ENCODE measurements around the gene ISG15. TPM values are rescaled to one million over a fixed set of nuclear protein-coding genes. Genes with fewer than 3 reads are reported as not detected.

Gene ISG15
- total and polyA plus RNA-seq, 9 of the 15 experiments (the other 6 are each of a cell fraction or from before 2014, with no cell fraction given) = 0.40 to 58.3 (median 12.2) TPM

DNA sequence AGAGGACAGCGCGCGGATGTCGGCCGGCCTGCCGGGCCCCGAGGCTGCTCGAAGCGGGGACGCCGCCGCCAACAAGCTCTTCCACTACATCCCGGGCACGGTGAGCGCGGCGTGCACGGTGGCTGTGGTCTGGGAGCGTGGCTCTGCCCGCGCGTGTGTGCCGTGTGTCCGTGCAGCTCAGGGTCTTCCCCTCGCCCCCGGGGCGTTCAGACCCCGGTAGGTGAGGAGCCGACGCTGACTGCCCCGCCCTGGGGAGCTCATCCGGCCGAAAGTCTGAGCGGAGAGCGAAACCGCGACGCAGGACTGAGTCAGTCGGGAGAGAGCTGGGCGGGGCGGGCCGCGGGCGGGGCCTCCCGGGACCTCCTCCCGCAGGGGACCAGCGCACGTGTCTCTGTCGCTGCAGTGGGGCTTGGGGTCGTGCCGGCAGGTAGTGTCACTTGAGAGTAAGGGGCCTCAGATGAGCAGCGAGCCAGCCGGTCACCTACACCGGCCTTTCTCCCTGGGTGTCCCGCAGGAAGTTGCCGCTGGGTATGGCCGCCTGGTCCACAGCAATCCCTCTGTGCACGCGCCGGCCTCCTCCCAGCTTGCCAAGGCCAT lies 46.5 kb upstream of the ISG15 start (continued):
- TF ChIP-seq RBM25 (IDR thresholded peaks at IDR 0.05; ENCODE audit: low read depth, low read length, severe bottlenecking) = no peak
- no peak for TF ChIP-seq NCOA2 (IDR thresholded peaks at IDR 0.05; ENCODE audit: partially characterized antibody in 2 of 2)
- no peak for TF ChIP-seq NFYB (IDR thresholded peaks at IDR 0.05; ENCODE audit: extremely low read depth, insufficient read length)
- TF ChIP-seq ZNF75A (CRISPR knock-in tag; IDR thresholded peaks at IDR 0.05) = no peak
- peak; percentile 13 for TF ChIP-seq CCNT2 (IDR thresholded peaks at IDR 0.05; ENCODE audit: borderline replicate concordance, extremely low read depth, insufficient read length, low read depth, low read length)
- peak; percentile 67 for TF ChIP-seq ZNF263 (CRISPR knock-in tag; IDR thresholded peaks at IDR 0.05; ENCODE audit: borderline replicate concordance)
- no peak for TF ChIP-seq MECOM (CRISPR knock-in tag; IDR thresholded peaks at IDR 0.05)
- no peak for TF ChIP-seq TCF3 (CRISPR knock-in tag; IDR thresholded peaks at IDR 0.05)
- TF ChIP-seq, protein P1, sequence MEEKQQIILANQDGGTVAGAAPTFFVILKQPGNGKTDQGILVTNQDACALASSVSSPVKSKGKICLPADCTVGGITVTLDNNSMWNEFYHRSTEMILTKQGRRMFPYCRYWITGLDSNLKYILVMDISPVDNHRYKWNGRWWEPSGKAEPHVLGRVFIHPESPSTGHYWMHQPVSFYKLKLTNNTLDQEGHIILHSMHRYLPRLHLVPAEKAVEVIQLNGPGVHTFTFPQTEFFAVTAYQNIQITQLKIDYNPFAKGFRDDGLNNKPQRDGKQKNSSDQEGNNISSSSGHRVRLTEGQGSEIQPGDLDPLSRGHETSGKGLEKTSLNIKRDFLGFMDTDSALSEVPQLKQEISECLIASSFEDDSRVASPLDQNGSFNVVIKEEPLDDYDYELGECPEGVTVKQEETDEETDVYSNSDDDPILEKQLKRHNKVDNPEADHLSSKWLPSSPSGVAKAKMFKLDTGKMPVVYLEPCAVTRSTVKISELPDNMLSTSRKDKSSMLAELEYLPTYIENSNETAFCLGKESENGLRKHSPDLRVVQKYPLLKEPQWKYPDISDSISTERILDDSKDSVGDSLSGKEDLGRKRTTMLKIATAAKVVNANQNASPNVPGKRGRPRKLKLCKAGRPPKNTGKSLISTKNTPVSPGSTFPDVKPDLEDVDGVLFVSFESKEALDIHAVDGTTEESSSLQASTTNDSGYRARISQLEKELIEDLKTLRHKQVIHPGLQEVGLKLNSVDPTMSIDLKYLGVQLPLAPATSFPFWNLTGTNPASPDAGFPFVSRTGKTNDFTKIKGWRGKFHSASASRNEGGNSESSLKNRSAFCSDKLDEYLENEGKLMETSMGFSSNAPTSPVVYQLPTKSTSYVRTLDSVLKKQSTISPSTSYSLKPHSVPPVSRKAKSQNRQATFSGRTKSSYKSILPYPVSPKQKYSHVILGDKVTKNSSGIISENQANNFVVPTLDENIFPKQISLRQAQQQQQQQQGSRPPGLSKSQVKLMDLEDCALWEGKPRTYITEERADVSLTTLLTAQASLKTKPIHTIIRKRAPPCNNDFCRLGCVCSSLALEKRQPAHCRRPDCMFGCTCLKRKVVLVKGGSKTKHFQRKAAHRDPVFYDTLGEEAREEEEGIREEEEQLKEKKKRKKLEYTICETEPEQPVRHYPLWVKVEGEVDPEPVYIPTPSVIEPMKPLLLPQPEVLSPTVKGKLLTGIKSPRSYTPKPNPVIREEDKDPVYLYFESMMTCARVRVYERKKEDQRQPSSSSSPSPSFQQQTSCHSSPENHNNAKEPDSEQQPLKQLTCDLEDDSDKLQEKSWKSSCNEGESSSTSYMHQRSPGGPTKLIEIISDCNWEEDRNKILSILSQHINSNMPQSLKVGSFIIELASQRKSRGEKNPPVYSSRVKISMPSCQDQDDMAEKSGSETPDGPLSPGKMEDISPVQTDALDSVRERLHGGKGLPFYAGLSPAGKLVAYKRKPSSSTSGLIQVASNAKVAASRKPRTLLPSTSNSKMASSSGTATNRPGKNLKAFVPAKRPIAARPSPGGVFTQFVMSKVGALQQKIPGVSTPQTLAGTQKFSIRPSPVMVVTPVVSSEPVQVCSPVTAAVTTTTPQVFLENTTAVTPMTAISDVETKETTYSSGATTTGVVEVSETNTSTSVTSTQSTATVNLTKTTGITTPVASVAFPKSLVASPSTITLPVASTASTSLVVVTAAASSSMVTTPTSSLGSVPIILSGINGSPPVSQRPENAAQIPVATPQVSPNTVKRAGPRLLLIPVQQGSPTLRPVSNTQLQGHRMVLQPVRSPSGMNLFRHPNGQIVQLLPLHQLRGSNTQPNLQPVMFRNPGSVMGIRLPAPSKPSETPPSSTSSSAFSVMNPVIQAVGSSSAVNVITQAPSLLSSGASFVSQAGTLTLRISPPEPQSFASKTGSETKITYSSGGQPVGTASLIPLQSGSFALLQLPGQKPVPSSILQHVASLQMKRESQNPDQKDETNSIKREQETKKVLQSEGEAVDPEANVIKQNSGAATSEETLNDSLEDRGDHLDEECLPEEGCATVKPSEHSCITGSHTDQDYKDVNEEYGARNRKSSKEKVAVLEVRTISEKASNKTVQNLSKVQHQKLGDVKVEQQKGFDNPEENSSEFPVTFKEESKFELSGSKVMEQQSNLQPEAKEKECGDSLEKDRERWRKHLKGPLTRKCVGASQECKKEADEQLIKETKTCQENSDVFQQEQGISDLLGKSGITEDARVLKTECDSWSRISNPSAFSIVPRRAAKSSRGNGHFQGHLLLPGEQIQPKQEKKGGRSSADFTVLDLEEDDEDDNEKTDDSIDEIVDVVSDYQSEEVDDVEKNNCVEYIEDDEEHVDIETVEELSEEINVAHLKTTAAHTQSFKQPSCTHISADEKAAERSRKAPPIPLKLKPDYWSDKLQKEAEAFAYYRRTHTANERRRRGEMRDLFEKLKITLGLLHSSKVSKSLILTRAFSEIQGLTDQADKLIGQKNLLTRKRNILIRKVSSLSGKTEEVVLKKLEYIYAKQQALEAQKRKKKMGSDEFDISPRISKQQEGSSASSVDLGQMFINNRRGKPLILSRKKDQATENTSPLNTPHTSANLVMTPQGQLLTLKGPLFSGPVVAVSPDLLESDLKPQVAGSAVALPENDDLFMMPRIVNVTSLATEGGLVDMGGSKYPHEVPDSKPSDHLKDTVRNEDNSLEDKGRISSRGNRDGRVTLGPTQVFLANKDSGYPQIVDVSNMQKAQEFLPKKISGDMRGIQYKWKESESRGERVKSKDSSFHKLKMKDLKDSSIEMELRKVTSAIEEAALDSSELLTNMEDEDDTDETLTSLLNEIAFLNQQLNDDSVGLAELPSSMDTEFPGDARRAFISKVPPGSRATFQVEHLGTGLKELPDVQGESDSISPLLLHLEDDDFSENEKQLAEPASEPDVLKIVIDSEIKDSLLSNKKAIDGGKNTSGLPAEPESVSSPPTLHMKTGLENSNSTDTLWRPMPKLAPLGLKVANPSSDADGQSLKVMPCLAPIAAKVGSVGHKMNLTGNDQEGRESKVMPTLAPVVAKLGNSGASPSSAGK (IDR thresholded peaks at IDR 0.05) = peak; percentile 63
- TF ChIP-seq, protein P2, sequence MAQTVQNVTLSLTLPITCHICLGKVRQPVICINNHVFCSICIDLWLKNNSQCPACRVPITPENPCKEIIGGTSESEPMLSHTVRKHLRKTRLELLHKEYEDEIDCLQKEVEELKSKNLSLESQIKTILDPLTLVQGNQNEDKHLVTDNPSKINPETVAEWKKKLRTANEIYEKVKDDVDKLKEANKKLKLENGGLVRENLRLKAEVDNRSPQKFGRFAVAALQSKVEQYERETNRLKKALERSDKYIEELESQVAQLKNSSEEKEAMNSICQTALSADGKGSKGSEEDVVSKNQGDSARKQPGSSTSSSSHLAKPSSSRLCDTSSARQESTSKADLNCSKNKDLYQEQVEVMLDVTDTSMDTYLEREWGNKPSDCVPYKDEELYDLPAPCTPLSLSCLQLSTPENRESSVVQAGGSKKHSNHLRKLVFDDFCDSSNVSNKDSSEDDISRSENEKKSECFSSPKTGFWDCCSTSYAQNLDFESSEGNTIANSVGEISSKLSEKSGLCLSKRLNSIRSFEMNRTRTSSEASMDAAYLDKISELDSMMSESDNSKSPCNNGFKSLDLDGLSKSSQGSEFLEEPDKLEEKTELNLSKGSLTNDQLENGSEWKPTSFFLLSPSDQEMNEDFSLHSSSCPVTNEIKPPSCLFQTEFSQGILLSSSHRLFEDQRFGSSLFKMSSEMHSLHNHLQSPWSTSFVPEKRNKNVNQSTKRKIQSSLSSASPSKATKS (CRISPR knock-in tag; IDR thresholded peaks at IDR 0.05) = no peak
- TF ChIP-seq ZNF324 (CRISPR knock-in tag; IDR thresholded peaks at IDR 0.05) = no peak
- TF ChIP-seq, protein P3, sequence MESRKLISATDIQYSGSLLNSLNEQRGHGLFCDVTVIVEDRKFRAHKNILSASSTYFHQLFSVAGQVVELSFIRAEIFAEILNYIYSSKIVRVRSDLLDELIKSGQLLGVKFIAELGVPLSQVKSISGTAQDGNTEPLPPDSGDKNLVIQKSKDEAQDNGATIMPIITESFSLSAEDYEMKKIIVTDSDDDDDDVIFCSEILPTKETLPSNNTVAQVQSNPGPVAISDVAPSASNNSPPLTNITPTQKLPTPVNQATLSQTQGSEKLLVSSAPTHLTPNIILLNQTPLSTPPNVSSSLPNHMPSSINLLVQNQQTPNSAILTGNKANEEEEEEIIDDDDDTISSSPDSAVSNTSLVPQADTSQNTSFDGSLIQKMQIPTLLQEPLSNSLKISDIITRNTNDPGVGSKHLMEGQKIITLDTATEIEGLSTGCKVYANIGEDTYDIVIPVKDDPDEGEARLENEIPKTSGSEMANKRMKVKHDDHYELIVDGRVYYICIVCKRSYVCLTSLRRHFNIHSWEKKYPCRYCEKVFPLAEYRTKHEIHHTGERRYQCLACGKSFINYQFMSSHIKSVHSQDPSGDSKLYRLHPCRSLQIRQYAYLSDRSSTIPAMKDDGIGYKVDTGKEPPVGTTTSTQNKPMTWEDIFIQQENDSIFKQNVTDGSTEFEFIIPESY (CRISPR knock-in tag; IDR thresholded peaks at IDR 0.05) = peak; percentile 70
